Measurements from ENCODE around the gene ERBB4. TPM values are rescaled to one million over a fixed set of nuclear protein-coding genes. Genes with fewer than 3 reads are reported as not detected.

Gene ERBB4
- total RNA-seq, 1 donor from 2014 or later = 22.6 TPM

- Histone ChIP-seq H3K36me3 (no peaks in the 10 kb centered on the region), H3K27ac (no peak overlapping the region), H3K4me1 (no peaks in the 10 kb centered on the region), H3K27me3 (no peaks in the 10 kb centered on the region), H3K9me3 (no peaks in the 10 kb centered on the region), H3K4me3 (no peak overlapping the region)
- no peak for DNase-seq
- intact Hi-C loops (cut with DNase I) = no loop called here
- no peak for ATAC-seq
- no peak for TF ChIP-seq CTCF (IDR thresholded peaks at IDR 0.05)
Measured at GRCh38 chr2:211387734-211388133, 1150.9 kb downstream of the ERBB4 start.

- Histone ChIP-seq H3K36me3 (no peaks in the 10 kb centered on the region), H3K27ac (no peak overlapping the region), H3K4me3 (no peak overlapping the region), H3K27me3 (no peaks in the 10 kb centered on the region), H3K4me1 (no peaks in the 10 kb centered on the region), H3K9me3 (no peaks in the 10 kb centered on the region)
- intact Hi-C loops (cut with DNase I) = no loop called here
- ATAC-seq = no peak
- no peak for TF ChIP-seq CTCF (IDR thresholded peaks at IDR 0.05)
- no peak for DNase-seq
Measured at GRCh38 chr2:211380041-211380440, 1158.6 kb downstream of the ERBB4 start.

- intact Hi-C loops (cut with DNase I) = no loop called here
Measured at GRCh38 chr2:211376410-211376809, 1162.2 kb downstream of the ERBB4 start.

GRCh38 chr2:211373203-211373602, 1165.4 kb downstream of the ERBB4 start:
- Histone ChIP-seq H3K27ac (no peak overlapping the region), H3K9me3 (no peaks in the 10 kb centered on the region), H3K36me3 (no peaks in the 10 kb centered on the region), H3K4me3 (no peak overlapping the region), H3K4me1 (no peaks in the 10 kb centered on the region), H3K27me3 (no peaks in the 10 kb centered on the region)
- no peak for DNase-seq
- ATAC-seq = no peak
- intact Hi-C loops (cut with DNase I) = no loop called here
- TF ChIP-seq CTCF (IDR thresholded peaks at IDR 0.05) = no peak

More at GRCh38 chr2:211376410-211376809, 1162.2 kb downstream of the ERBB4 start:
- no peaks in the 10 kb centered on the region for H3K36me3 ChIP-seq
- TF ChIP-seq CTCF (IDR thresholded peaks at IDR 0.05) = no peak
- no peak overlapping the region for H3K4me3 ChIP-seq
- no peak overlapping the region for H3K27ac ChIP-seq
- H3K9me3 ChIP-seq = no peaks in the 10 kb centered on the region
- DNase-seq (no peak), ATAC-seq (no peak)
- H3K4me1 ChIP-seq = no peaks in the 10 kb centered on the region
- H3K27me3 ChIP-seq = no peaks in the 10 kb centered on the region

- no peaks in the 10 kb centered on the region for H3K27me3 ChIP-seq
- H3K4me3 ChIP-seq = no peak overlapping the region
- no peak overlapping the region for H3K27ac ChIP-seq
- DNase-seq (no peak), ATAC-seq (no peak)
- TF ChIP-seq CTCF (IDR thresholded peaks at IDR 0.05) = no peak
- H3K4me1 ChIP-seq = no peaks in the 10 kb centered on the region
- no peaks in the 10 kb centered on the region for H3K9me3 ChIP-seq
- H3K36me3 ChIP-seq = no peaks in the 10 kb centered on the region
- intact Hi-C loops (cut with DNase I) = no loop called here
Measured at GRCh38 chr2:211371465-211371864, 1167.1 kb downstream of the ERBB4 start.

- Histone ChIP-seq H3K27me3 (no peaks in the 10 kb centered on the region), H3K36me3 (no peaks in the 10 kb centered on the region), H3K27ac (no peak overlapping the region), H3K4me3 (no peak overlapping the region), H3K4me1 (no peaks in the 10 kb centered on the region), H3K9me3 (no peaks in the 10 kb centered on the region)
- TF ChIP-seq CTCF (IDR thresholded peaks at IDR 0.05) = no peak
- ATAC-seq (no peak), DNase-seq (no peak)
- intact Hi-C loops (cut with DNase I) = no loop called here
Measured at GRCh38 chr2:211368467-211368866, 1170.1 kb downstream of the ERBB4 start.

Data from upper lobe of right lung (tissue), 1 donor.